K562 (cell line): ENCODE data around the gene CREB3L1.

Source experiments
- CHD2 ChIP-seq: IDR thresholded peaks from 2 replicates; pipeline ENCODE4 v1.6.1; 2011; ENCODE audit warnings: low read depth, low read length
- EZH2 ChIP-seq: IDR thresholded peaks from 2 replicates; pipeline ENCODE4 v1.6.1; 2012; ENCODE audit warnings: low read depth, mild to moderate bottlenecking, inconsistent platforms, low read length, borderline replicate concordance
- IRF2 ChIP-seq: sonication (generic); formaldehyde crosslinking; IDR thresholded peaks from 2 replicates; pipeline ENCODE4 v1.8.1; 2022; ENCODE audit warnings: mild to moderate bottlenecking, missing genetic modification reagents
- POLR2A ChIP-seq: fragments of 450-650 bp; conservative IDR thresholded peaks from 2 replicates; pipeline ENCODE4 v1.6.1; 2016
- PTRF ChIP-seq: fragments of 450-650 bp; IDR thresholded peaks from 2 replicates; pipeline ENCODE4 v1.6.1; 2016; ENCODE audit warnings: mild to moderate bottlenecking, missing genetic modification characterization, missing compliant biosample characterization
- RAD21 ChIP-seq, 2 experiments: fragments of 250-450 bp in 1 of 2; fragments of 450-650 bp in 1 of 2; sonication (Bioruptor Pico) in 1 of 2; formaldehyde crosslinking in 1 of 2; IDR thresholded peaks in 1 of 2; conservative IDR thresholded peaks in 1 of 2; 2 replicates each; pipeline versions ENCODE4 v1.4.0 to v1.8.0; 2020 to 2022; ENCODE audit warnings: mild to moderate bottlenecking in 2 of 2, moderate library complexity in 1 of 2
- SMAD1 ChIP-seq: fragments of 150-350 bp; IDR thresholded peaks from 2 replicates; pipeline ENCODE4 v1.6.1; 2014; ENCODE audit warnings: low read length, low read depth; ENCODE audit not compliant: partially characterized antibody
- SP1 ChIP-seq: sonication (generic); formaldehyde crosslinking; IDR thresholded peaks from 2 replicates; pipeline ENCODE4 v1.8.1; 2022; ENCODE audit warnings: mild to moderate bottlenecking, missing genetic modification reagents
- TEAD4 ChIP-seq, 2 experiments: sonication (generic) in 1 of 2; formaldehyde crosslinking in 1 of 2; IDR thresholded peaks; 2 replicates each; pipeline versions ENCODE4 v1.6.1 to v1.8.0; 2012 to 2022; ENCODE audit warnings: borderline replicate concordance in 1 of 2, inconsistent platforms in 1 of 2, low read length in 1 of 2, mild to moderate bottlenecking in 1 of 2, missing genetic modification reagents in 1 of 2
- ZNF644 ChIP-seq: fragments of 200-800 bp; sonication (Bioruptor generic); IDR thresholded peaks from 2 replicates; pipeline ENCODE4 v1.6.1; 2016; ENCODE audit warnings: low read depth, missing genetic modification characterization, missing compliant biosample characterization
- ZNF766 ChIP-seq: fragments of 200-800 bp; sonication (Bioruptor generic); conservative IDR thresholded peaks from 2 replicates; pipeline ENCODE4 v1.6.1; 2016; ENCODE audit warnings: missing genetic modification characterization, missing compliant biosample characterization
- ZZZ3 ChIP-seq: fragments of 450-650 bp; IDR thresholded peaks from 2 replicates; pipeline ENCODE4 v1.6.1; 2016; ENCODE audit warnings: antibody characterized with exemption, mild to moderate bottlenecking, moderate library complexity

- TF ChIP-seq POLR2A (no peak), SP1 (CRISPR knock-in tag) (no peak), ZZZ3 (no peak), ZNF766 (CRISPR knock-in tag) (no peak), ZNF644 (no peak), CHD2 (no peak), EZH2 (no peak), TEAD4 (IDR thresholded peaks at IDR 0.05; ENCODE audit: low read length) (no peak), TEAD4 (CRISPR knock-in tag; IDR thresholded peaks at IDR 0.05; ENCODE audit: borderline replicate concordance) (no peak), RAD21 (CRISPR knock-in tag; conservative IDR thresholded peaks at IDR 0.05 in 1 of 2, IDR thresholded peaks at IDR 0.05 in 1 of 2) (no peak), SMAD1 (no peak), IRF2 (no peak), PTRF (tag) (no peak)
Observed at GRCh38 chr11:46250745-46251052, 26.8 kb upstream of the CREB3L1 start.
